GM12878 (cell line): ENCODE measurements around the gene CEBPE.

ENCODE experiments used
- CBX5 ChIP-seq: sonication (generic); IDR thresholded peaks from 2 replicates; pipeline ENCODE4 v1.6.1; 2016; ENCODE audit warnings: low read depth, moderate library complexity, mild to moderate bottlenecking, inconsistent platforms
- CHD2 ChIP-seq: IDR thresholded peaks from 2 replicates; pipeline ENCODE4 v1.6.1; 2011; ENCODE audit warnings: low read depth, low read length, improper control_type of control experiment, borderline replicate concordance
- JUNB ChIP-seq: IDR thresholded peaks from 2 replicates; pipeline ENCODE4 v1.6.1; 2016; ENCODE audit warnings: antibody characterized with exemption, mild to moderate bottlenecking
- NFIC ChIP-seq: IDR thresholded peaks from 2 replicates; pipeline ENCODE4 v1.6.1; 2012; ENCODE audit warnings: low read depth, mild to moderate bottlenecking, inconsistent platforms, low read length, moderate library complexity
- PML ChIP-seq: IDR thresholded peaks from 2 replicates; pipeline ENCODE4 v1.6.1; 2012; ENCODE audit warnings: low read length, inconsistent platforms
- POLR2A ChIP-seq: IDR thresholded peaks from 2 replicates; pipeline ENCODE4 v1.6.1; 2011; ENCODE audit warnings: low read depth, mild to moderate bottlenecking, low read length
- RAD21 ChIP-seq: IDR thresholded peaks from 2 replicates; pipeline ENCODE4 v1.6.1; 2011; ENCODE audit warnings: mild to moderate bottlenecking, low read depth, low read length, moderate library complexity; ENCODE audit not compliant: insufficient read depth
- USF2 ChIP-seq: IDR thresholded peaks from 2 replicates; pipeline ENCODE4 v1.6.1; 2011; ENCODE audit warnings: low read depth, low read length, improper control_type of control experiment, borderline replicate concordance
- ZNF622 ChIP-seq: fragments of 450-650 bp; IDR thresholded peaks from 2 replicates; pipeline ENCODE4 v1.6.1; 2017; ENCODE audit warnings: mild to moderate bottlenecking, inconsistent platforms

- TF ChIP-seq NFIC (no peak), JUNB (no peak), CBX5 (no peak), ZNF622 (no peak), POLR2A (no peak), USF2 (no peak), PML (no peak), CHD2 (no peak), RAD21 (no peak)
These were observed 33.6 kb downstream of the CEBPE start for GRCh38 chr14:23085458-23085857.
